GM19395 (cell line): ENCODE measurements around the gene LST1.
"Not testable (repeated sequence)": the region's sequence is repeated elsewhere in the genome, so short reads cannot be mapped to it uniquely, and the experiment has no call there.

Source experiments
- ATAC-seq: cut with Tn5 transposase; IDR thresholded peaks from one replicate; pipeline ENCODE4 v1.9.1; 2021; ENCODE audit warnings: mild to moderate bottlenecking, moderate library complexity; ENCODE audit not compliant: unreplicated experiment

The LST1 gene

GRCh38 chr6:31586008-31586407 is at the start of gene LST1:
Gene LST1 (plus strand): TSS chr6:31586277. CDS start chr6:31587300, 1,023 bp downstream.
- no peak for ATAC-seq

- ATAC-seq, result no peak
Observed at GRCh38 chr6:31538805-31539400, 47.2 kb upstream of the LST1 start.

DNA sequence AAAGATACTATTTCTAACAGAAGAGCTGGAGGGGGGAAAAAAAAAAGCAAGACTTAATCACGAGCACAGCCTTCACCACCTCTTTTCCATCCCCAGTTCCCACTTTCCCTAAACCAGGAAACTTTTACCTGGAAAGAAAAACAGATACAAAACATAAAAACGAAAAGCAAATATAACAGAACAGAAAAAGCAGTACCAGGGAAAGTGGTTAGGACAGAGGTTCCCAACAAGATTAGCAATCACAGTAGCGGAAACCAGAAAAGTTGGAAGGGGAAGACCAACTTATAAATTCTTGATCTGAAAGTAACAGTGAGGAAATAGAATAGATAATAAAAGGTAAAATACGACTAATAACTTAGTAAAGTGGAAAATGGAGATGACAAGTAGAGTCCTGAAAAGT is 45.4 kb upstream of the LST1 start:
- ATAC-seq, result no peak

DNA sequence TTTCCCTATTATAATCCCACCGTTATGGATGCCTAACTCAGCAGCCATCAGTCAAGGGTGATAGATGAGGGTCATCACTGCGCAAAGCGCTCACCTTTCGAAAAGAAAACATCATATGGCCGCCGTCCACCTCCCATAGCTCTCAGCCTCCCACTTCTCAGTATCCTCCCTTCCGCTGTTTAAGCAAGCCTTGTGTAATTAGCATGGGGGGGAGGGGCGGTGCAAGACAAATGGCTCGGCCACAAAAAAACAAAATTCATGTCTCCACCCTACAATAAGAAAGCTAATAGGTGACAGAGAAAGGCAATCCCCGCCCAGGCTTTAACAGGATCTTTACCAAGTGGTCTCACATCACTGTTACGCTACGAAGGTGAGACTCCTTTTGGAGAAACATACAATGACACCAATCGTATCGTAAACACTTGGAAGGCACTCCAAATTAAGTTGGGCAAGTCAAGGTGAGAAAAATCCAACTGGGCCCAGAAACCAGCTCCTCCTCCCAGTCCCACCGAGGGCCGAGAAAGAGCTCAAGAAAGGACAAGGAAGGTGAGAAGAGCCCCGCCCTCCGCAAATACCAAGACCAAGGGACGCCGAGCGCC is 44.9 kb upstream of the LST1 start:
- no peak for ATAC-seq

DNA sequence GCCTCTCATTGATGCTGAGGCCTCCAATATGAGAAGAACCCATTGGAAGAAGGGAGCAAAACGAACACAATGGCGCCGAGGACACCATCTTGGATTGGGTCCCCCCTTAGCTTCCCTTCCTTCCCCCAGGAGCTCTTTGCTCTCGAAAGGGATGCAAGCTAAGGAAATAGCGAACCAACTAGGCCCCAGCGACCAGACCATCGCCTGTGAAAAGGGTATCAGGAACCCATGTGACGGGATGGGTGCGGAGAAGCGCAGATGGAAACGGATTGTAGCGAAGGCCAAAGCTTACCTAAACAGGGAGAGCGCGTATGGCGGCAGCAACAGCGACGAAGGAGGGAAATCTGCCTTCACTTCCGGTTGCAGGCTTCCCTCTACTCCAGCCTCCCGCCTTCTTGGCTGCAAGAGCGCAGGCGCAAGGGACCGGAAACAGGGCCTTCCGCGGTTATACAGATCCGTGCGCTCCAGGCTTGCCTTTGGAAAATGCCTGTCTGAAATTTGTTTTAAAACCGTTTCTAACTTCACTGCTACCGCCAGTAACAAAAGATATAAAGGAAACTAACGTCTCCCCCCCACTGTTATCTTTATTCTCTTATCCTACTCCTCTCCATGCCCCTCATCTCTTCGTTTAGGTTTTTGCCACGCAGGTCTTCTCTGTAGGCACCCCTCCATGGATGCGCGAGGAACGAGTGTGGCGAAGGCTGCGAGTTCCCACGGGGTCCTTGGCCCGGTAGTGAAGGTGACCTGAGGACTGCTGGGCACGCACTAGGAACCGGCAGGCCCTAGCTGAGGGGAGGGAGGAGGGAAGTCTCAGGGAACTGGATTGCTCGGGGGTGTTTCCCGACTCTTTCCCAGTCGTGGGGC is 44.2 kb upstream of the LST1 start, which contains the start of gene DDX39B:
TSS of gene DDX39B (minus strand) at position 346 of the 864 bp plus-strand sequence. CDS start 1,471 bp downstream, outside the sequence.
- ATAC-seq, result peak; percentile 71

DNA sequence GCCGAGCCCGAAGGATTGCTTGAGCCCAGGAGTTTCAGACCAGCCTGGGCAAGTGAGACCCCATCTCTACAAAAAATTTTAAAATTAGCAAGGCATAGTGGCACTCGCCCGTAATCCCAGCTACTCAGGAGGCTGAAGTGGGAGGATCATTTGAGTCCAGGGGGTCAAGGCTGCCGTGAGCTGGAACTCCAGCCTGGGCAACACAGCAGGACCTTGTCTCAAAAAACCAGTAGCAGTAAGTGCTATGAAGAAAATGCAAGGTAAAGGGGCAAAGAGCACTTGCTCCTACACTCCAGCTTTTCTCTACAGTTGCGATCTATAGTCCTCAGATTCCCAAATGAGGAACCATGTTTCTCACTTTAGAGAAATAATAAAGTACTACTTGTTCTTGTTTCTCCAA is 42.4 kb upstream of the LST1 start:
- ATAC-seq, result no peak

- ATAC-seq, result no peak
Observed at GRCh38 chr6:31544676-31545075, 41.4 kb upstream of the LST1 start.

GRCh38 chr6:31545291-31545690 is 40.8 kb upstream of the LST1 start:
- ATAC-seq, result no peak

DNA sequence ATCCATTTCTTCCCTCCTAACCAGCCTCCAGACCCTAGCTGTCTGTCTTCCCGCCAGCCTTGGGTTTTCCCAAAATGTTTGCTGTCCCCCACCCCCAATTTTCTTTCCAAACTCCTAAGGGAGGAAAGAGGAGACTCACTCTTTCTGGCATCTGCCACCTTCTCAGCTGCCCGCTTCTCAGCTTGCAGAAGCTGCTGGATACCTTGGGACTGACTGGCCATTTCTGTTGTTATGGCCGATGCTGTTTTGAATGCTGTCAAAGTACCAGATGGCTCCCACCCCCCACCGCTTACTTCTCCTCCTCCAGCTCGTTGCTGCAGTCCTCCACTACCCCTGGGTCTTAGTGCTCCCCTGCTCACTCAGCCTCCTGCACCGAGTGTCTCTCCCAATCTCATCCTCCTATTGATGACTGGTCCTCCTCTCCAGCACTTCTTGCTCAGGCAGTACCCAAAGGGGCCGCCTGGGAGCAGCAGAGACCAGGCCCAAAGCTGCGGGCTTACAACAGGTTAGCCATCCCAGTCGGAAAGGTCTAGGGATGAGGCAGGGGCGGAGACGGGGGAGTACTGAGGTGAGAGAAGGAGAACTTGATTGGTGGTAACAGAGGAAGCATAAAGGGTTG is 39.6 kb upstream of the LST1 start, which contains the start of gene ATP6V1G2:
TSS of gene ATP6V1G2 (minus strand) at position 270 of the 619 bp plus-strand sequence. CDS start at position 221, 49 bp downstream.
- no peak for ATAC-seq

DNA sequence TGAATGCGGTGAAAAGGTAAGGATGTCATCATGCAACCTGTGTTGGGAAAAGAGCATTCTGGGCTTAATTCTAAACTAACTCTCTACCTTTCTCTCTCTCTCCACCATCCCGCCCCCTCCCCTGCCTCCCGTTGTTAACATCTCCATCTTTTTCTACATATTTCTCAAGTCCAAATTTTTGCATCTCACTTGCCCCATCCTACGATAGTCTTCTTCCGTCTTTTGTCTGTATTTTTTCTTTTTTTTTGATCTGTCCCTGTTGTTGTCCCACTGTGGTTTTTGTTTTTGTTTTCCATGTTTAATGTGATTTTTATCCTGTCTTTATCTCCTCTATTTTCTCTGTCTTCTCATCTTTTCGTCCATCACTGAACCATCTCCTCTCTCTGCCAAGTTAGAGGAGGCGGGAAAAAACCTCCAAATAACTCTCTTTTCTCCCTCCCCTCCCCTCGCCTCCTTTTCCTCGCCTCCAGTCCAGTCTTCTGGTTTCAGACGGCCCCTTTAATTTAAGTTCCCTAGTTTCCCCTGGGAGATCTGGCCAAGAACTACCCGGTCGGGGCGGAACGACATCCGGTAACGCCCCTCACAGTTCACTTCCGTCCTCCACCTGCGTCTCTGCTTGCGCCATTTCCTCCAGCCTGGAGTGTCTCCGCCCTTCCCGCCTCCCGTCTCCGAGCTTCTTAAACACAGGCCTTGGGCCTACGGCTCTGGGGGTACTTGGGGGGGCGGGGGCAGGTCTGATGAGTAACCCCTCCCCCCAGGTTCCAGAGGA is 38.9 kb upstream of the LST1 start, which contains the start of gene NFKBIL1:
TSS of gene NFKBIL1 (plus strand) at position 651 of the 769 bp plus-strand sequence. CDS start at position 738, 87 bp downstream.
- ATAC-seq, result peak; percentile 74

- no peak for ATAC-seq
Observed at GRCh38 chr6:31547727-31548543, 38.1 kb upstream of the LST1 start.

GRCh38 chr6:31548544-31548873 is 37.6 kb upstream of the LST1 start:
- no peak for ATAC-seq

- ATAC-seq, result not testable (repeated sequence)
Observed at GRCh38 chr6:31551371-31551770, 34.7 kb upstream of the LST1 start.

DNA sequence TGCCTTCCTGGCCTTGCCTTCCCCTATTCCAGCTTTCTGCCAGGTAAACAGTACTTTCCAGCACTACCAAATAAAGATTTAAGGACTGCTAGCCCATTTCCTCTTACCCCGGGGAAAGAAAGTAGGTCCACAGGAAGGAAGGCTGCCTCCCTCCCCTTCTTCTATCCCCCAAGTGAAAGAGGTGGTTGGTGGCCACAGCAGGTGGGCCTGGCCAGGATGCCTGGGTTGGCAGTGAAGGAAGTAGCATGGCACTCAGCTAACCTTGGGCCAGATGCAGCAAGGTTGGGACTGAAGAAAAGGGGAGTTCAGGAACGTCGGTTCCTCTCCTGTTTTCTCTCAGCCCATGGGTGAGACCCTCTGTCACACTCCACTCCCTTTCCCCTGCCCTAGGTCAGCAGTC is 29.8 kb upstream of the LST1 start:
- ATAC-seq, result no peak

GRCh38 chr6:31557443-31558317 is 28.4 kb upstream of the LST1 start:
- ATAC-seq, result no peak

DNA sequence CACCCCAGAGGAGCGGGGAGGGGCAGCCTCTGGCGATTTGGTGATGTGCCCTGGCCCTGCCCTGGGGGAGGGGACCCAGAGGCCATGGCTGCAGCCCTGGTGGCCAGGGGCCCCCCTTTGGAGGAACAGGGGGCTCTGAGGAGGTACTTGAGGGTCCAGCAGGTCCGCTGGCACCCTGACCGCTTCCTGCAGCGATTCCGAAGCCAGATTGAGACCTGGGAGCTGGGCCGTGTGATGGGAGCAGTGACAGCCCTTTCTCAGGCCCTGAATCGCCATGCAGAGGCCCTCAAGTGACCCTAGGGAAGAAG is 27.8 kb upstream of the LST1 start:
- no peak for ATAC-seq

DNA sequence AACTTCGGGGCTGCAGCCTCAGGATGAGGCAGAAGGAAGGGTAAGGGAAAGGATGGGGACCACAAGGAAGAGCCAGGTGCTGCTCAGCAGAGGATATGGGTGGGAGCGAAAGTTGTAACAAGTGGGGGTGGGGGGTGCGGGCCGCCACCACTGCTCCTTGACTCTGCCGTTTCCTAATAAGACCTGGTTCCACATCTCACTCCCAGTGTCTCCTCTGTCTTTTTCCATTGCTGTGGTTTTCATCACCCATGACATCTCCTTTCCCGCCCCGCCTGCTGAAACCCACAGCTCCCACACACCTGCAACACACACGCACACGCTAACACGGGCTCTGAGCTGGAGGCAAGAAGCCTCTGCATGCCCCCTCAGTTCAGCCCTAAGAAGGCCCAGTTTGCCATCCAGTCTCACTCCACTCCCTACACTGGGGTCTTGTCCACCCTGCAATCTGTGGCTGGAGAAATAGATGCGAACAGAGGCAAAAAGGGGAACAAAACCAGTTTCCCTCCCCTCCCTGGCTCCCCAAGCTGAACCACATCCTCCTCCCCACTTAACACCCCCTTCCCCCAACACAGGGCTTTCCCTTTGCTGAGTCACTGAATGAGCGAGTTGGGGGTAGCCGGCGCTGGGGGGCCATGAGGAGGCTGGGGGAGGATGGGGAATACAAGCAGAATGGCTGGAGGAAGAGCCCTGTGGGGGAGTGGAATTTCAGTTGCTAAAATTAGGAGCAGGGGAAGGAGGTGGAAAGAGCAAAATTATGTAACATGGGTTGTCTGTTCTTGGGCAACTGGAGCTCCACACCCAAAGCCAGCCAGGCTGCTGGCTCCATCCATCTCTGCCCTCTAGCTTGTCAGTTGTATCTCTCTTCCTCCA is 27.2 kb upstream of the LST1 start:
- ATAC-seq, result no peak

DNA sequence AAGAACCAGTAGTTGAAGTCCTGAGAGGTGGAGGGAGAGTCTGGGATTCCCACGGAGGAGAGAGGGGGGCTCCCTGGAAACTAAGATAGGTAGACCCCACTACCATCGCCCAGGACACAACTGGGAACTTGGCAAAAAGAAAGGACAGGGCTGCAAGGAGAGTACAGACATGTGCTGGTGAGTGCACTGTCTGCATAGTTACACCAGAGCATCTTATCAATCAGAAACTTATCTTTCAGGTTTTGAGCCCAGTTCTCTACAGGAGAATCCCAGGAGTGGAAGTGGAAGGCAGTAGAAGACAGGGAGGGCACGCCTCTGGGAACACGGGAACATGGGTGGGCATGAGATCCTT is 26.5 kb upstream of the LST1 start:
- ATAC-seq, result no peak
